AG09309 (cell line): Measurements from ENCODE around the gene EPHA5.

Experiments used
- DNase-seq: peaks from one replicate; pipeline ENCODE4 v3.0.0-alpha.2; 2010; ENCODE audit warnings: low read depth
- H3K4me3 ChIP-seq: 2 replicates; pipeline ENCODE4 v1.5.1; 2011; ENCODE audit warnings: mild to moderate bottlenecking, low read depth, low read length, moderate library complexity; ENCODE audit not compliant: control insufficient read depth
- TF ChIP-seq, protein P1 (sequence below): IDR thresholded peaks from 2 replicates; pipeline ENCODE4 v1.5.1; 2011; ENCODE audit warnings: mild to moderate bottlenecking, low read depth, low read length, inconsistent platforms; ENCODE audit not compliant: insufficient read depth, control insufficient read depth; ENCODE audit errors: missing control alignments

EPHA5 gene

DNA sequence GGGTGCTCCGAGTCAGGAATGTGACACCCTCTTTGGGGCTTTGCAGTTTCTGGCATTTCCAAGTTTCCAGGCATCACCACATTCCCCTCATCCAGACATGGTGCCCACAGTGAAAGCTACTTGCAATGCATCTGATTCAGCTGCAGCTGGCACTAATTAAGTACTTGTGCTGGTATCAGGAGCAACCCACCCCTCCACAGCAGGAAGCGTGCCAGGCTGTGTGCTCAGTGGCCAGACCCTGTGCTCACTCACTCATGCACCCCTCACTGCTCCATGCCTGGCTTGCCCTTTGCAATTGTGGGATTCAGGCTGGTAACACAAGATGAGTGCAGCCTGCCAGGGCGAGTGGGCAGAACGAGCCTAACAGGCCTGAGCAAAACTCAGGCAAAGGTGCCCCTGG is 271.2 kb downstream of the EPHA5 start:
- DNase-seq = no peak
- H3K4me3 ChIP-seq = no peak overlapping the region
- TF ChIP-seq, protein P1, sequence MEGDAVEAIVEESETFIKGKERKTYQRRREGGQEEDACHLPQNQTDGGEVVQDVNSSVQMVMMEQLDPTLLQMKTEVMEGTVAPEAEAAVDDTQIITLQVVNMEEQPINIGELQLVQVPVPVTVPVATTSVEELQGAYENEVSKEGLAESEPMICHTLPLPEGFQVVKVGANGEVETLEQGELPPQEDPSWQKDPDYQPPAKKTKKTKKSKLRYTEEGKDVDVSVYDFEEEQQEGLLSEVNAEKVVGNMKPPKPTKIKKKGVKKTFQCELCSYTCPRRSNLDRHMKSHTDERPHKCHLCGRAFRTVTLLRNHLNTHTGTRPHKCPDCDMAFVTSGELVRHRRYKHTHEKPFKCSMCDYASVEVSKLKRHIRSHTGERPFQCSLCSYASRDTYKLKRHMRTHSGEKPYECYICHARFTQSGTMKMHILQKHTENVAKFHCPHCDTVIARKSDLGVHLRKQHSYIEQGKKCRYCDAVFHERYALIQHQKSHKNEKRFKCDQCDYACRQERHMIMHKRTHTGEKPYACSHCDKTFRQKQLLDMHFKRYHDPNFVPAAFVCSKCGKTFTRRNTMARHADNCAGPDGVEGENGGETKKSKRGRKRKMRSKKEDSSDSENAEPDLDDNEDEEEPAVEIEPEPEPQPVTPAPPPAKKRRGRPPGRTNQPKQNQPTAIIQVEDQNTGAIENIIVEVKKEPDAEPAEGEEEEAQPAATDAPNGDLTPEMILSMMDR = no peak

DNA sequence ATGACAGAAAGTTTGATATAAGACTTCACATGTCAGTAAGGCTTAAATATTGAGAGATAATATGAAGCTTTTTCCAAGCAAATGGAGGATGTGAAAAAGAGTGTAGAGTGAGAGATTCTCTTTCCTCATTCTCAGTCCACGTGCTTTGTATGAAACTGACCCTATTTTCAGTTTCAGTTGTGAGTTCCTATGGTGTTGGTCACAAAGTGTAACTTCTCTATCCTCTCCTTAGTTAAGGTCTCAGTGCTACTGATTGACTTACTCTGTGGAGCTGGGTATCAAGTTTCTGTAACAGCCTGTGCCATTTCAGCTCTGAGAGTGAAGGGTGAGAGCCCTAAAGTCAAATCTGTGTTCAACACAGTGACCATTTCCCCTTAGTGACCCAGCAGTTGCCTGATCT is 277.2 kb downstream of the EPHA5 start:
- TF ChIP-seq, protein P1 = no peak
- no peak for DNase-seq
- H3K4me3 ChIP-seq = no peak overlapping the region

DNA sequence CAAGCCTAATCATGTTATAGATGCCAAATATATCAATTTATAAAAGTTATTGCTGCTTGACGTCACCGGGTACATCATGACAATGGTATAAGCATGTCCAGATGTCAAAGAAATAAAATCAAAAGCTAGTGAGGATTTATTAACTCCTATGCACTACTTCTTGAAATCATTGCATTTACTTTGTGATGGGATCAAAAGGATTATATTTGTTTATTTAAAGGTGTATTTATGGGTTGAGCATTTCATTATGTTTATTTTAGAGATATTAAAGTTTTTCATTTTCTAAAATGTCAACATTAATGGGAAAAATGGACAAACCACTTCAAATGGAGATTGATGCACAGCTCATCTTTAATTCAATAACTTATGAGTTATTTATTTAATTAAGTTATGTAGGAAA is 277.8 kb downstream of the EPHA5 start:
- H3K4me3 ChIP-seq = no peak overlapping the region
- TF ChIP-seq, protein P1 = no peak
- DNase-seq = no peak

DNA sequence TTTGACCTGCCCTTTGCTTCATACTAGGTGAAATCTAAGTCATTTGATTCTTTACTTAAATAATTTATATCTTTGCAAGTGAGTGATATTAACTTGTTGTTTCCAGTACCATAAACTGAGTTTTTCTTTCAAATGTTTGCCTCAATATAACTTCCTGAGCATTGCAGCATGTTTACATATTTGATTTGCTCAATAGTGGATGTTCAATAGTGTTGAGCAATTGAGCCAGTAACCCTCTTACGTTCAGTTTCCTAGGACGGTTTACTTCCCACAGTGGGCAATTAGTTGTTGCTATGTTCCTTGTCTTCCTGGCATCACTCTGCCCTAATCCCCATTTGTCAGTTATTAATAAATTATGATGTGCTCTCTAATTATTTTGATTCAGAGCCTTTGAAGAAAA is 278.5 kb downstream of the EPHA5 start:
- H3K4me3 ChIP-seq = no peak overlapping the region
- DNase-seq = no peak
- TF ChIP-seq, protein P1 = no peak

DNA sequence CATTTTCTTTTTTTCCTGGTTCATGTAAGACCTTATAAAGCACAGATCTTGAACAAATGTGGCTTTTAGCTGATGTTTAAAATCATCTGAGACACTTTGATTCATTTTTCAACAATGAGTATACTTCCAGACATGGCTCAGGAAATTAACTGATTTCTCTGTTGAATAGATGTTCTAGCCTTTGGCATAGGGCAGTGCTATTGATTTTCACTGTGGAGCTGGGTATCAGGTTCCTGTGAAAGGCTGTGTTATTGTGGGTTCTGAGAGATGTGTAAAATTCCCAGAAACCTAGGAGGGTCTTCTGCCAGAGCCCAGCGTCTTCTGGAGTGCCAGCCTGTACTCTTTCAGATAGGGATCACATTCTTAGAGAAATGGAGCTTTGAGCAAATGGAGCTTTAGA is 278.9 kb downstream of the EPHA5 start:
- TF ChIP-seq, protein P1 = no peak
- no peak overlapping the region for H3K4me3 ChIP-seq
- DNase-seq = no peak

DNA sequence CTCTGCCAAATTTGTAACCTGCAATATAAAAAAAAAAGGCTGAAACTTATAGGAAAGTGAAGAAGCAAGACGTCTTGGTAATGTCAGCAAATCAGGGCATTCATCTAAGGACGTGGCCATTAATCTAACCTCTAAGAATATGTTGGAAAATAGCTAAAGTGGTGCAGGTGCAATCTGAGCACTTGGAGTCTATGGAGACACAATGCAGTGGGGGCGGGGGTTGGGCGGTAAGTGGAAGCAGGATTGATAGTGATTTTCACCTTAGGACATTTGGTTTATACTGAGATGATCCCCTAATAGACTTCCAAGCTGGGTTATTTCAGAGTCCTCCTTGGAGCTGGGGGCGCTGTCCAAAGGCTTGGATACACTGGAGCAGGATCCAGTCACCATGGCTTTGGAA is 283.4 kb downstream of the EPHA5 start:
- TF ChIP-seq, protein P1 = no peak
- DNase-seq = no peak

DNA sequence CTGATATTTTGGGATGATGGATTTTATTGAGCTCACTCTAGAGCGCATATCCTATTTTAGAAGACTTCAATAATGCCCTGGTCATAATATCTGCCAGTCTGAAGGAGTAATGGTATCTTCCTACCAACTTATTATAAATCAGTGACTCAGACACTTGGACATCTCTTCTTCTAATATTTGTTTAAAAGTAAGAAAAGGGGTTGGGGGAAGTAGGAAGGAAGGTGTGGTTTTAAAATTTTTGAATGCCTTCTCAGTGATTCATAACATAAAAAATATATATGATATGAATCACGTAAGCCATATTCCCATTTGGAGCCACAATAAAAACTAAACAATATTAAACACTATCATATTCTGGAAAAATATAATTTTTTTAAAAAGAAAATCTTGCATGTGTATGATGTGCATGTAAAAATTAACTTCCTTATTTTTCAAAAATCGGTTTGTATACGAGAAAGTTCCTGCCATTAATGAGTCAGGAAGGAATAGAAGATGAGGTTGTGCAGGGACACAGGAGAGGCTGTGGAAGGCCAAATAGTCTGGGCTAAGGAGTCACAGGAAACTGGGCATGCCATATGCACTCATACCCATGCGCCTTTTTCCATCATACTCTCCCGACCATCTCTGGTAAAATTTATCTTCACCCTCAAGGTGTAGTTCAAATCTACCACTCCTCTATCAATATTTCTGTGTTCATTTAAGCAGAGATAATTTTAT is 286.5 kb downstream of the EPHA5 start:
- no peak for DNase-seq
- TF ChIP-seq, protein P1 = no peak
- H3K4me3 ChIP-seq = no peak overlapping the region

More for the DNA sequence above, 283.4 kb downstream of the EPHA5 start:
- no peak overlapping the region for H3K4me3 ChIP-seq
